H1 (cell line): ENCODE results near the gene POLA1. TPM values are rescaled to one million over a fixed set of nuclear protein-coding genes. Genes with fewer than 3 reads are reported as not detected.

Experiments used
- BRCA1 ChIP-seq: IDR thresholded peaks from 2 replicates; pipeline ENCODE4 v1.6.1; 2012; ENCODE audit warnings: low read depth, low read length, improper control_type of control experiment
- CBX8 ChIP-seq: fragments of 300-800, 300-1000 bp; sonication (generic); IDR thresholded peaks from 2 replicates; pipeline ENCODE4 v1.7.1; 2016; ENCODE audit warnings: low read depth, low read length, borderline replicate concordance
- CEBPB ChIP-seq: IDR thresholded peaks from 2 replicates; pipeline ENCODE4 v1.6.1; 2012; ENCODE audit warnings: low read depth, low read length
- CHD2 ChIP-seq: IDR thresholded peaks from 2 replicates; pipeline ENCODE4 v1.6.1; 2012; ENCODE audit warnings: low read length, improper control_type of control experiment
- FOSL1 ChIP-seq: IDR thresholded peaks from 2 replicates; pipeline ENCODE4 v1.6.1; 2011; ENCODE audit warnings: mild to moderate bottlenecking, low read depth, low read length, moderate library complexity; ENCODE audit not compliant: insufficient read depth
- JUND ChIP-seq: IDR thresholded peaks from 2 replicates; pipeline ENCODE4 v1.6.1; 2011; ENCODE audit warnings: mild to moderate bottlenecking, improper control_type of control experiment, low read length
- KDM4A ChIP-seq: IDR thresholded peaks from one replicate; pipeline ENCODE4 v1.7.1; 2012; ENCODE audit warnings: low read depth, mild to moderate bottlenecking, moderate library complexity, low read length, inconsistent platforms; ENCODE audit not compliant: severe bottlenecking
- NANOG ChIP-seq: IDR thresholded peaks from 2 replicates; pipeline ENCODE4 v1.6.1; 2011; ENCODE audit warnings: low read length, low read depth, mild to moderate bottlenecking, inconsistent platforms; ENCODE audit not compliant: insufficient read depth, poor library complexity, severe bottlenecking
- POLR2AphosphoS5 ChIP-seq: IDR thresholded peaks from 2 replicates; pipeline ENCODE4 v1.6.1; 2011; ENCODE audit warnings: low read depth, low read length
- RAD21 ChIP-seq, 2 experiments: IDR thresholded peaks in 1 of 2; conservative IDR thresholded peaks in 1 of 2; 2 replicates each; pipeline ENCODE4 v1.6.1; 2011; ENCODE audit warnings: low read depth in 2 of 2, low read length in 2 of 2, improper control_type of control experiment in 1 of 2, inconsistent platforms in 1 of 2, mild to moderate bottlenecking in 1 of 2, moderate library complexity in 1 of 2
- RNF2 ChIP-seq: fragments of 200-900, 300-1000 bp; sonication (generic); IDR thresholded peaks from 2 replicates; pipeline ENCODE4 v1.7.1; 2016; ENCODE audit warnings: borderline replicate concordance, low read depth, mild to moderate bottlenecking, antibody characterized with exemption, low read length; ENCODE audit not compliant: poor library complexity, severe bottlenecking; ENCODE audit errors: missing control alignments
- SIN3A ChIP-seq, 2 experiments: IDR thresholded peaks in 1 of 2; conservative IDR thresholded peaks in 1 of 2; 2 replicates each; pipeline ENCODE4 v1.6.1; 2011 to 2012; ENCODE audit warnings: low read length in 2 of 2, improper control_type of control experiment in 1 of 2, low read depth in 1 of 2, mild to moderate bottlenecking in 1 of 2
- SIX5 ChIP-seq: IDR thresholded peaks from 2 replicates; pipeline ENCODE4 v1.6.1; 2011; ENCODE audit warnings: mild to moderate bottlenecking, low read depth, low read length
- SRF ChIP-seq: IDR thresholded peaks from 2 replicates; pipeline ENCODE4 v1.6.1; 2011; ENCODE audit warnings: mild to moderate bottlenecking, low read depth, low read length, moderate library complexity
- TAF7 ChIP-seq: optimal IDR thresholded peaks from 2 replicates; pipeline ENCODE3; 2011; ENCODE audit warnings: low read depth, mild to moderate bottlenecking, inconsistent platforms, low read length, moderate library complexity, borderline replicate concordance
- YY1 ChIP-seq: IDR thresholded peaks from 2 replicates; pipeline ENCODE4 v1.6.1; 2011; ENCODE audit warnings: low read depth, mild to moderate bottlenecking, low read length
- polyA plus RNA-seq, 7 experiments: library from polyadenylated mRNA; depleted of rRNA in 3 of 7; stranded (reverse) in 5 of 7; unstranded in 2 of 7; fragments of >200 nt in 5 of 7; fragments of 200-250 nt in 2 of 7; gene quantifications; 1 replicate in 5 of 7; 2 replicates in 1 of 7; 4 replicates in 1 of 7; pipeline versions ENCODE4 v1.2.1 to v1.2.3, GENCODE V29; 2011 to 2013; ENCODE audit warnings: missing spikeins in 2 of 7, mixed read lengths in 2 of 7
- total RNA-seq: library from RNA; stranded (reverse); fragmentation: NEBNext Ultra II Directional; extraction: Animal tissue kit (Norgen Biotek cat#: 25700); gene quantifications from 2 replicates; pipeline ENCODE4 v1.2.1, GENCODE V29; 2021

The POLA1 gene
- total and polyA plus RNA-seq, 2 of the 8 experiments (the other 6 are each of a cell fraction or from before 2014, with no cell fraction given) = 5.6 to 34.9 TPM

- TF ChIP-seq RAD21 (IDR thresholded peaks at IDR 0.05 in 1 of 2, conservative IDR thresholded peaks at IDR 0.05 in 1 of 2; ENCODE audit: low read depth in 2 of 2, low read length in 2 of 2) (no peak), YY1 (no peak), CBX8 (no peak), CEBPB (no peak), RNF2 (peak; percentile 96), SRF (no peak), CHD2 (no peak), JUND (no peak), SIN3A (conservative IDR thresholded peaks at IDR 0.05 in 1 of 2, IDR thresholded peaks at IDR 0.05 in 1 of 2; ENCODE audit: low read depth in 1 of 2, low read length in 2 of 2) (no peak), KDM4A (no peak), POLR2AphosphoS5 (no peak), FOSL1 (no peak), TAF7 (no peak), NANOG (no peak), BRCA1 (no peak), SIX5 (no peak)
These were observed 320.7 kb downstream of the POLA1 start (continued) for GRCh38 chrX:25014366-25014838.
